K562 (cell line): ENCODE measurements around the gene NFE2. TPM values are rescaled to one million over a fixed set of nuclear protein-coding genes. Genes with fewer than 3 reads are reported as not detected.

Experiments used
- EGR1 ChIP-seq: fragments of 450-650 bp; conservative IDR thresholded peaks from 2 replicates; pipeline ENCODE4 v1.6.1; 2017; ENCODE audit warnings: mild to moderate bottlenecking
- ELF4 ChIP-seq: fragments of 450-650 bp; formaldehyde crosslinking; IDR thresholded peaks from 2 replicates; pipeline ENCODE4 v1.4.0; 2022; ENCODE audit warnings: missing genetic modification characterization
- HDAC1 ChIP-seq, 2 experiments: fragments of 450-650 bp; IDR thresholded peaks; 2 replicates each; pipeline ENCODE4 v1.6.1; 2016 to 2017; ENCODE audit warnings: inconsistent platforms in 1 of 2, mild to moderate bottlenecking in 1 of 2, moderate library complexity in 1 of 2
- MEF2D ChIP-seq: conservative IDR thresholded peaks from 2 replicates; pipeline ENCODE4 v1.6.1; 2016; ENCODE audit warnings: low read depth, missing genetic modification characterization, missing compliant biosample characterization
- MLLT1 ChIP-seq, 2 experiments: fragments of 450-650 bp; IDR thresholded peaks; 2 replicates each; pipeline ENCODE4 v1.6.1; 2016
- NCOR1 ChIP-seq: fragments of 450-650 bp; IDR thresholded peaks from 2 replicates; pipeline ENCODE4 v1.6.1; 2016; ENCODE audit warnings: mild to moderate bottlenecking, moderate library complexity
- PHTF2 ChIP-seq: fragments of 250-450 bp; sonication (Bioruptor Pico); IDR thresholded peaks from 2 replicates; pipeline ENCODE4 v1.5.0; 2021; ENCODE audit warnings: mild to moderate bottlenecking
- RBM22 ChIP-seq: fragments of 200-400 bp; formaldehyde crosslinking; IDR thresholded peaks from 2 replicates; pipeline ENCODE4 v1.6.1; 2018; ENCODE audit warnings: low read length, low read depth; ENCODE audit not compliant: poor library complexity, severe bottlenecking
- STAG1 ChIP-seq: sonication (generic); formaldehyde crosslinking; IDR thresholded peaks from 2 replicates; pipeline ENCODE4 v1.5.0; 2020; ENCODE audit warnings: missing genetic modification reagents, borderline replicate concordance
- TARDBP ChIP-seq: fragments of 450-650 bp; IDR thresholded peaks from 2 replicates; pipeline ENCODE4 v1.6.1; 2016
- ZBTB11 ChIP-seq, 3 experiments: fragments of 200-800 bp in 1 of 3; fragments of 250-450 bp in 1 of 3; fragments of 450-650 bp in 1 of 3; sonication (Bioruptor Pico) in 1 of 3; sonication (Bioruptor generic) in 1 of 3; formaldehyde crosslinking in 1 of 3; IDR thresholded peaks; 2 replicates each; pipeline versions ENCODE4 v1.6.1 to v1.8.0; 2016 to 2022; ENCODE audit warnings: mild to moderate bottlenecking in 2 of 3, missing genetic modification characterization in 2 of 3, missing compliant biosample characterization in 1 of 3, moderate library complexity in 1 of 3
- ZBTB9 ChIP-seq: fragments of 450-650 bp; formaldehyde crosslinking; IDR thresholded peaks from 2 replicates; pipeline ENCODE4 v1.4.0; 2020; ENCODE audit warnings: mild to moderate bottlenecking, moderate library complexity
- ZC3H8 ChIP-seq: fragments of 450-650 bp; IDR thresholded peaks from 2 replicates; pipeline ENCODE4 v1.6.1; 2017
- ZNF318 ChIP-seq, 2 experiments: fragments of 450-650 bp; IDR thresholded peaks; 2 replicates each; pipeline ENCODE4 v1.6.1; 2016; ENCODE audit warnings: mild to moderate bottlenecking in 2 of 2, borderline replicate concordance in 1 of 2, low read depth in 1 of 2, moderate library complexity in 1 of 2
- polyA plus RNA-seq, 8 experiments: library from polyadenylated mRNA; depleted of rRNA in 4 of 8; stranded (reverse) in 5 of 8; unstranded in 3 of 8; fragments of >200 nt; fragmentation: Nextera tagmentation in 2 of 8; fragmentation: Illumina TruSeq in 1 of 8; extraction: Ambion mirVana in 2 of 8; extraction: Trizol in 1 of 8; gene quantifications; 2 replicates each; pipeline versions ENCODE4 v1.2.1 to v1.2.3, GENCODE V29; 2011 to 2014; ENCODE audit warnings: inconsistent platforms in 1 of 8, missing spikeins in 1 of 8
- total RNA-seq, 7 experiments: library from RNA; depleted of rRNA in 6 of 7; stranded (reverse); fragments of >200 nt in 6 of 7; fragmentation: Illumina TruSeq in 2 of 7; extraction: Trizol in 2 of 7; gene quantifications; 2 replicates each; pipeline versions ENCODE4 v1.2.1 to v1.2.3, GENCODE V29; 2011 to 2021; ENCODE audit warnings: low replicate concordance in 1 of 7

Gene NFE2
- total and polyA plus RNA-seq, 9 of the 15 experiments (the other 6 are each of a cell fraction or from before 2014, with no cell fraction given) = 12.3 to 282 (median 208) TPM

GRCh38 chr12:54279227-54279631, 21.6 kb downstream of the NFE2 start (continued):
- no peak for TF ChIP-seq ZBTB9
- TF ChIP-seq ZNF318 (IDR thresholded peaks at IDR 0.05; ENCODE audit: borderline replicate concordance in 1 of 2, low read depth in 1 of 2) = no peak
- TF ChIP-seq MLLT1 (IDR thresholded peaks at IDR 0.05) = peak; percentile 83 to 91; a peak in 3 of 4 replicates
- TF ChIP-seq STAG1 (CRISPR knock-in tag) = no peak; the same call in 1 of the 2 replicates
- TF ChIP-seq HDAC1 (IDR thresholded peaks at IDR 0.05) = peak in 1 of 2 experiments; percentile 52; a peak in 2 of 4 replicates
- no peak for TF ChIP-seq PHTF2 (CRISPR knock-in tag)
- no peak for TF ChIP-seq RBM22
- 0 out of 2 replicates have a peak, but pooled peaks have one; percentile 12 for TF ChIP-seq ZC3H8
- peak; percentile 43 for TF ChIP-seq EGR1
- TF ChIP-seq TARDBP = no peak
- no peak for TF ChIP-seq MEF2D (tag)
- no peak for TF ChIP-seq NCOR1
- TF ChIP-seq ZBTB11 (CRISPR knock-in tag; IDR thresholded peaks at IDR 0.05) = 0 out of 6 replicates have a peak, but pooled peaks of 1 of the 3 experiments have one; percentile 2
- TF ChIP-seq ELF4 = 0 out of 2 replicates have a peak, but pooled peaks have one; percentile 7
